HG03469 (cell line): ENCODE data around the gene SPATA12.

Source experiments
- ATAC-seq: cut with Tn5 transposase; IDR thresholded peaks from one replicate; pipeline ENCODE4 v1.9.1; 2021; ENCODE audit warnings: mild to moderate bottlenecking, moderate library complexity, moderate number of reproducible peaks; ENCODE audit not compliant: unreplicated experiment

SPATA12 gene

DNA sequence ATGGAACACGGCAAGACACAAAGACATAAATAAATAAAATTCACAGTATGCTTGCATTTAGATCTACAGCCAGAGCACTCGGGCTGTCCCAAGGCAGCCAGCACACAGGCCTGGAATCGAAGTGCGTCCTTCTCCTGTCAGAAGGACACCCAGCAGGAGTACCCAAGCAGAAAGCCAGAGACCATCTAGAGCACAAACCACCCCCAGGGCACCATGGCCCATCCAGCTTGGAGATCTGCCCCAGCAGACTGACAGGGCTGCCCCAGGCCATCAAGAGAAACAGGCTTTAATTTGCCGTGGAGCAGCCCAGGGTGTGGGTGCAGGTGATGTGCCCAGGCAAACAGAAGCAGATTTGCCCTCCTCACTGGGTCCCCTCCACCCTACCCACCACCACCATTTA, 7.8 kb upstream of the SPATA12 start:
- ATAC-seq, result no peak

DNA sequence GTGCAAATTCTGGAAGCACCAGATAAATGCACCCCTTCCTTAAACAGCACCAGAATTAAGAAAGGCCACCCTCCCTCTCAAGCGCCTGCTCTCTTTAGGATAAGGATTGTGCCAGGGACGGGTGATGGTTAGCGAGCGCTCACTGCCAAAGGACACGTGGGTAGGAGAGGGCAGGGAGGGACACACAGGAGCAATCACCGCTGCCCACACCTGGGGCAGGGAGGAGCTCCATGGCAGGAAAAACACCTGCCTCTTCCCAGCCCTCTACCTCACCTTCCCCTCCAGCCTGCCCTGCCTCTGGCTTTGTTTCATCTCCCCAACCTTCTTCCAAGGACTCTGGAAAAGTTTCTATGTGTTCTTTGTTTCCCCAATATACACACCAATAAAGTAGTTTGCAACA, 7.3 kb upstream of the SPATA12 start:
- ATAC-seq, result no peak

DNA sequence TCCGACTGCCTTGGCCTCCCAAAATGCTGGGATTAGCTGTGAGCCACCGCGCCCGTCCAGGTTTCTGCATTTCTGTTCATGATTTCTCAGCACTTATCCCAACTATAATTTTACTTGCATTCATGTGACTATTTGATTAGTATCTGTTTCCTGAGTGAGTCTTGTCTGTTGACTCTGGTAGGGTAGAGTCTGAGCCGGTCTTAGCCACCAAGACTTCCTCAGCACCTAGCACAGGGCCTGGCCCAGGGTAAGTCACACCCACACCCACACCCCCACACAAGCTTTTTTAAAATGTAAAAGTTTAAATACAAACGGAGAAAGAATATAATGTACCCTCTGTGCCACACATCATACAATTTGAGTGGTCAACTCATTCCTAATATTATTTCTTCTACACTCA, 3.1 kb upstream of the SPATA12 start:
- no peak for ATAC-seq

DNA sequence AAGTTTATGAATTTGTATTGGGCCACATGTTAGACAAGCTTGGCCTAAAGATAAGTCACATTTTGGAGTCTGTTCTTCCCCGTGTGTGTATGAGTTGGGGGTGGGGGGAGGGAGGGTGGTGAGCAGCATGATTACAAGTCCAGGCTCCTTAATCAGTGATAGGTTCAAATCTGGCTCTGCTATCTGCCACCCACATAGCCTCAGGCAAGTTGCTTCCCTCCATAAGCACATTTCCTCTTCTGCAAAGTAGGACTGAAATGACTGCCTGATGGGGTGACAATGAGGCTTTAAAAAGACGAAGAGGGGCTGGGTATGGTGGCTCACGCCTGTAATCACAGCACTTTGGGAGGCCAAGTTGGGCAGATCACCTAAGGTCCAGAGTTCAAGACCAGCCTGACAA, 1.1 kb upstream of the SPATA12 start:
- ATAC-seq, result no peak

DNA sequence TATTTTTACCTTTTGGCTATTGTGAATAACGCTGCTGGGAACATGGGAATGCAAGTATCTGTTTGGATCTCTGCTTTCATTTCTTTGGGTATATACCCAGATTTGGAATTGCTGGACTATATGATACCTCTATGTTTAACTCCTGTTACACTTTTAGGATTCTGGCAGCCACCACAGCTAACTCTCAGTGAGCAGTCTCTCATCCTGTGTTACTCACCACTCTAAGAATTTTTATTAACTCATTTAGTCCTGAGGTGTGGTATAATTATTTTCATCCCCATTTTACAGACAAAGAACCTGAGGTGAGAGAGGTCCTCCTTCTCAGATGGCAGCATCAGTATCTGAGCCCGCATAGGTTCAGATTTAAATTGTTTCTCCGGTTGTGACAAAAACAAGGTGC, 1.1 kb downstream of the SPATA12 start:
- ATAC-seq, result no peak

DNA sequence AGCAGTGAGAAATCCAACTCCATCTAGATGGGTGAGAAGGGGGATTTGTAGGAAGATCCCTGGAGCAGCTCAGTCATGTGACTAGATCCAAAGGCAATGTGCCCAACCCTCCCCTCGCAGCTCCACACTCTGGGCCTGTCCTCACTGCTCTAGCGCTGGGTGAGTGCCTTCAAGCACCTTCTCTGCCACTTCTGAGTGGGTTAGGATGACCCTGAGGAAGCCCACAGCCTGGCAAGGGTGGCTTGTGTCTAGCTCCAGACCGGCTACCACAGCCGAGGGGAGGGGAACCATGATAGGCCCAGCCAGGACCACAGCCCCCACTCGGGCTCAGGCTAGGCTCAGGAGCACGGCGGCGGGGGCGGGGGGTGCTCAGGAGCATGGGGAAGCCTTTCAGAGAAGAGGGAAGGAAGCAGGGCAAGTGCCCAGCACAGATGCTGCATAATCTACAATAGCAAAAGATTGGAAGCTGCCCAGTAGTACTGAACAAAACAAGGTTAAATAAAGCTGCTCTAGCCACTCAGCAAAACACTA, 1.7 kb downstream of the SPATA12 start:
- no peak for ATAC-seq

DNA sequence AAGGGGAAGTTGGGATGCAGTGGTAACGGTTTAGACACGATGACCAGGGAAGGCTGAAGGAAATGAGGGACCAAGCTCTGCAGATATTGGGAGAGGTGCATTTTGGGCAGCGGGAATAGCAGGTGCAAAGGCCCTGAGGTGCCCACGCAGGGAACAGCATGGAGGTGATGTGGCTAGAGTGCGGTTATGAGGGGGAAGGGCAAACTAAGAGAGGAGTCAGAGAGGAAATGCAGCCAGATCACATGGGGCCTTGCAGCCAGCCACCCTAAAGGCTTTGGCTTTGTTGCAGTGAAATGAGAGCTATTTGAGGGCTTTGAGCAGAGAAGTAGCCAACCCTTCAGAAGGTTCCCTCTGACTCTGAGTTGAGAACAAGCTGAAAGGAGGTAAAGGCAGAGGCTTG, 2.6 kb downstream of the SPATA12 start:
- no peak for ATAC-seq

DNA sequence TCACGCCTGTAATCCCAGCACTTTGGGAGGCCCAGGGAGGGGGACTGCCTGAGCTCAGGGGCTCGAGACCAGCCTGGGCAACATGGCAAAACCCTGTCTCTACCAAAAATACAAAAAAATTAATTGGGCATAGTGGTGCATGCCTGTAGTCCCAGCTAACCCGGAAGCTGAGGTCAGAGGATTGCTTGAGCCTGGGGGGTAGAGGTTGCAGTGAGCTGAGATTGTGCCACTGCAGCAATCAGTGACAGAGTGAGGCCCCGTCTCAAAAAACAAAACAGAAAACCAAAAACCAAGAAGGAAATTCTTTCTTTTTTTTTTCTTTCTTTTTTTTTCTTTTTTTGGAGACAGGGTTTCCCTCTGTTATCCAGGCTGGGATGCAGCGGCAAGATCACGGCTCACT, 3.5 kb downstream of the SPATA12 start:
- no peak for ATAC-seq

DNA sequence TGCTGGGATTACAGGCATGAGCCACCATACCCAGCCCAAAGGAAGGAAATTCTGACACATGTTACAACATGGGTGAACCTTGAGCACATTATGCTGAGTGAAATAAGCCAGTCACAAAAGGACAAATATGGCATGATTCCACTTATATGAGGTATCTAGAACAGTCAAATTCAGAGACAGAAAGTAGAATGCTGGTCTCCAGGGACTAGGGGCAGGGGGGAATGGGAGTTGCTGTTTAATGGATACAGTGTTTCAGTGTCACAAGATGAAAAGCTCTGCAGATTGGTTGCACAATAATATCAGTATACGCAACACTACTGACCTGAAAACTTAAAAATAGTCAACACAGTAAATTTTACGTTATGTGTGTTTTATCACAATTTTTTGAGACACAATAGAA, 4.1 kb downstream of the SPATA12 start:
- ATAC-seq, result no peak

DNA sequence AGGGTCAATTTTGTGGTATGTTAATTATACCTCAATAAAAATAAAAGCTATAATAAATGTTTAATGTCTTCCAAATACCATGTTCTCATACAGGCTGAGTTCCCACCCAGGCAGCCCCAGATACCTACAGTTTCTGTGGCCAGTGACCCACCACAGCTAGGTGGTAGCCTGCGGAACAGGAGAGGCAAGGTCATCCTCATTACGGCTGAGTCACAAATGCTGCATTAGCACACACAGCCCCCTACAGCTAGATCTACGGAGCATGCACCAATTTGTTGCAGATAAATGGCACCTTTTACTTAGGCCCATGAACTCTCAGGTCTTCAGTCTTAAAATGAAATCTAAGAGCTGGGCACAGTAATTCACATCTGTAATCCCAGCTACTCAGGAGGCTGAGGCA, 5.1 kb downstream of the SPATA12 start:
- ATAC-seq, result no peak

DNA sequence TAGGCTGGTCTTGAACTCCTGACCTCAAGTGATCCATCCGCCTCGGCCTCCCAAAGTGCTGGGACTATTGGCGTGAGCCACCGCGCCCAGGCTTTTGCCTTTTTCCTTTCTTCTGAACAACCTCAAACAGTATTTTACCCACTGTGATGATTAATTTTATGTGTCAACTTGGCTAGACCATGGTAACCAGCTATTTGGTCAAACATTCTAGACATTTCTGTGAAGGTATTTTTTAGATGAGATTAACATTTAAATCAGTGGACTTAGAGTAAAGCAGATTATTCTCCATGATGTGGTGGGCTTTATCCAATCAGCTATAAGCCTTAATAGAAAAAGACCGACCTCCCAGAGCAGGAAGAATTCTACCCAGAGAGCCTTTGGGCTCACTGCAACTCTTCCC, 6.0 kb downstream of the SPATA12 start:
- ATAC-seq, result no peak

DNA sequence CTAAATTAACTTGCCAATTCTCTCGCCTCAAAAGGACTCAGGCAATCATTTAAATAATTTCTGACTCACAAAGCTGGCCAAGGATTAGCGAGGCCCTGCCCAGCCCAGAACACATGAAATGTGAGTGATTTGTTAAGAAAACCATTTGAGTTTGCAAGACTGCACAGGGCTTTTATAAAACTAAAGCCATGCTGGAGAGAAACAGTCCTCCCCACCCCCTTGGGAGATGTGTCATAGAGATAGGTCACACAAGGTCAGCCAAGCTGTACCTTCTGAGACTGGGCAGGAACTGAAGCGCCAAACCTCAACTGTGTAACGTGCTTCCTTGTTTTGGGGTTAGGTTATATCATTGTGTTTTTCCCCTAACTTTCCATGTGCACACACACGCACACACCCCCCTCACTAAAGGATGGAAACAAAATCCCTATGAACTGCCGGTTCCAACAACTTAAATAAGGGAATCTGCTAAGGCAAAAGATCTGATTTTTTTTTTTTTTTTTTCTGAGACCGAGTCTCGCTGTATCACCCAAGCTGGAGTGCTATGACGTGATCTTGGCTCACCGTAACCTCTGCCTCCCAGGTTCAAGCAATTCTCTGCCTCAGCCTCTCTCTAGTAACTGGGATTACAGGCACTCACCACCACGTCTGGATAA, 8.1 kb downstream of the SPATA12 start:
- peak; percentile 96 for ATAC-seq

DNA sequence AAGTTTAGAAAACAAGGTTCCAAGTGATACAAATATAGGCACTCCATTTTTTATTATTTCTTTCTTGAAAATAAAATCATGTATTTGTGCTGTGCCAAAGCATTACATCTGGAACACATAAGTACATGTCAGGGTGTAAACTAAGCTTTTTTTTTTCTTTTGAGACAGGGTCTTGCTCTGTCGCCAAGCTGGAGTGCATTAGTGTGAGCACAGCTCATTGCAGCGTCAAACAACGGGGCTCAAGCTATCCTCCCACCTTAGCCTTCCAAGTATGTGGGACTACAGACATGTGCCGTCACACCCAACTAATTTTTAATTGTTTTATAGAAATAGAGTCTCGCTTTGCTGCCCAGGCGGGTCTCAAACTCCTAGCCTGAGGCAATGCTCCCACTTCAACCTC, 9.0 kb downstream of the SPATA12 start:
- no peak for ATAC-seq

DNA sequence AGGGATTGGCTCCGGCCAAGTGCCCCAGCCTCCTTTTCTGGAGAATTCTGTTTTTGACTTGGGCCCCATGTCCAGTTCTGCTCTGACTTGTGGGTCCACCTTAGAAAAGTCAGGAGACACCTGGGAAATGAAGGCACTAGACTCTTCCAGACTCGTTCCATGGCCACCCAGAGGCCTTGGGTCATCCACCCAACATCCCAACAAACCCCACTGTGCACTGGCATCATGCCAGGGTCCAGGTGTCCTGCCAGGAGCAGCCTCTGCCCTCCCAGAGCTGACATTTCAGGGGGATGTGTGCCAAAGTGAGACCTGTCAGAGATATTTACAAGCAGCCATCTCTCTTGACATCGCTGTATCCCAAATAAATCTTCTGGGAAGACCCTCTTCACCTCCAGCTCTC, 13.2 kb downstream of the SPATA12 start:
- no peak for ATAC-seq

DNA sequence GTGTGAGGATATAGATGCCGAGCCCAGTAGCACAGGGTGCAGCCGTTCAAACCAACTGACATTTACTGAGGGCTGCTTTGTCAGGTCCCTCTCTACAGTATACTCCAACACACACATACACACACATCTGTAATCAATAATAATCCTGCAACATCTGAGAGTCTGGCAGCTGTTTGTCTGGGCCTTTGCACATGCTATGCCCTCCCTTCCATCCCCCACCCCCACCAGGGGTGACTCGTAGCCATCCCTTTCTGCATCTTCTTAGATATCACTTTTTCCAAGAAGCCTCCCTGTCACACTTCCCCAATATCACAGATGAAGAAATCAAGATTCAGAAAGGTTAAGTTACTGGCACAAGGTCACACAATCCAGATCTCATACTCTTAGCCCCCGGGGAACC, 13.7 kb downstream of the SPATA12 start:
- no peak for ATAC-seq

DNA sequence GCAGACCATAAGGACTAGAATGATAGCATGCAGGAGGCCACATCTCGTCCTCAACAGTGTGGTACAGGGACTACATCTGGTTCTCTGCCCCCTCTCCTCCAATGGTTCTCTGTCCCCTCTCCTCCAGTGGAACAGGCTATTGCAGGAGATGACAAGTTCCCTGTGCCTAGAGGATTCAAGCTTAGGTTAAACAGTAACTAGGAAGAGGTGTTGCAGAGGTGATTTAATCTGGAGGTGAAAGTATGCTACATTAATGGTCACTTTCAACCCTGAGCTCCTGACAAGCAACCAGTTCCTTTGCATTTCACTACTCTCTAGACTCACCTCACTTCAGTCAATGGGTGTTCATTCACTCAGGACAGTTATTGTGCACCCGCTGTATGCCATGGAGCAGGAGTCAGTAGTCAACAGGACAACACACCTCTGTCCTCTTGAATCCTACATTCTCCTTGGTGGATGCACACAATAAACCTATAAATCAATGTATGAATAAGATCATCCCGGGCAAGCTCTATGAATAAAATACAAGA, 16.0 kb downstream of the SPATA12 start:
- no peak for ATAC-seq

DNA sequence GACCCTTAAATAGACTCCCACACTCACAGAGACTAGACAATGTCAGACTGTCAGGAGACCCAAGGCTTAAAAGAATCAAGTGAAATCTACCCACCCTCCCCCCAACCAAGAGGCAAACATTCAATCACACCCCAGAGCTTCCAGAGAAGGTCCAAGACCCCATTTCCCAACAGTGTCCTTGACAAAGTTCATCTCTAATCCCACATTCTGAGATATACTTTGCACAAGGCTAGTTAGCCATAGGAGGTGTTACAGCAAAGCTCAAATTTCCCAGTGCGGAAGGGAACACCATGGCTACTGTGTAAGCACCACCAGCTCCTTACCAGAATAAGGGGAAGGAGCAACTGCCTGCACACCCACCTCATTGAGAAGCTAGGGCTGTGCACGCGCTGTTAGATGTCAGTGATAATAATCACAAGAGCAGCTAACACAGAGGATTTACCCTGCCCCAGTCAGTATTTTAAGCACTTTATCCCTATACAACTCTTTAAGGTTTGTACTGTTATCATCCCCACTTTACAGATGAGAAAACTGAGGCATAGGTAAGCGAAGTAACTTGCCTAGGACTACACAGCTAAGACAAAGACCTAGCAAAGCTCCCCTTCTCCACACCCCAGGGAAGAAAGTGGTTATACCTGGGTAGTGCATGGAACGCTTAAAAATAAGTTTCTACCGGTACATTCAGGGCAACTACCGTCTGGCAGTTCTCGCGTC, 17.3 kb downstream of the SPATA12 start:
- ATAC-seq, result no peak

DNA sequence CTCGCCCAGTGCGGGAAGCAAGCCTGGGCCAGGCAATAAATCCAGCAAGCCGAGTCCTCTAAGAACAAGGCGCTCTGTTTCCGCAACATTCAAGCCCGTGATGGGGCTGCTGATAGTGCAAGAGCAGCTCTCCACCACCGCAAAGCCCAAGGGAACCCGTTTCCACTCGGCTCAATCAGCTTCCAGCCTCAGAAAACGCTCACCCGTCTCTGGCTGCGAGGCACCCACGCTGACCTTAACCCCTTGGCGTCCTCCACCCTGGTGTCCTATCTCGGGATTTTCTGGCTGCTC, 17.8 kb downstream of the SPATA12 start:
- no peak for ATAC-seq

DNA sequence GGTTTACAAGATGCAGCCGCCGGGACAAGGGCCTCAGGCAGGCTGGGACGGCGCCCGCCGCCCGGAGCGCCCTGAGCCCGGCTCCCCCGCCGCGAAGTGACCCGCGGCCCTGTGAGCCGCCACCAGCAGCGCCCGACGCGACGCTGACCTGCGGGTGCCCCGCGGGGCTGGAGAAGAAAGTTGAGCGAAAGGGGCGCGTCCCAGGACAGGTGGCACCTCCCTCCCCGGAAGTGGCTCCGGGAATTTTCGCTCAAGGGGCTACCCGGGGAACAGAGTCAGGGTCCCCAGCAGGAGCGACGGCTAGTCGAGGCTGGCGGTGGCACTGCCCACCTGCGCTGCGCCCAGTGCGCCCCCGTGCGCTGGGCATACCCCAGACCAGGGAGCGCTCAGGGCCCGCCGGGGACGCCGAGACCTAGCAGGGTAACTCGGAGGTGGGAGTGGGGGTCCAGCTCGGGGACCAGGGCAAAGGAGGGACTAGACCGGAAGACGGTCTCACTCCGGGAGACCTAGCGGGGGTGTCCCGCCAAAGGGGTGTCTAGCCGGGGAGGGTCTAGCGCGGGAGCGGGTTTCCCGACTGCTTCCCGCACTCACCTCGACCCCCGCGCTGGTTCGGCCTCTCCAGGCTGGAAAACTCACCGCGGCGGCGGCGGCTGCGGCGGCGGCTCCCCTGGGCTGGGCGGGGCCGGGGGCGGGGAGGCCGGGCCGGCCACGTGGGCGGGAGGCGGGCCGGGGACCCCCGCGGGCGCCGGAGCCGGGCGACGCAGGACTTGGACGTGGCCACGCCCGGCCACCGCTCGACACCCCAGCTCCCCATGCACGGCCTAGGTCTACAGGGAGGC, 18.4 kb downstream of the SPATA12 start:
- ATAC-seq, result no peak

DNA sequence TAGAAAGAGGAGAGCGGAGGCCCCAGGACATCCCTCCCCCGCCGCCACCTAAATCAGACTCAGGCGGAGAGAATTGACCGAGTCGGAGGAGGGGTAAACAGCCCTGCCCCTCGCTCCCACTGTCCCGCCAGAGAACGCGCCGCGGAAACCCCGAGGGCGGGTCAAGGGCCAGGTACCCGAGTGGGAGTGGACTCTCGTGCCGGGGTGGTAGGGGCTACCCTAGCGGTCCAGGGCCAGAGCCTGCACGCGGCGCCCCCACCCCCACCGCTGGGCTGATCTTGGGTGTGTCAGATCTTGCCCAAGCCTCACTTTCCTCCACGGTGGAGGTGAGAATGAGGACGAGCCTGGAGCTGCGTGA, 19.0 kb downstream of the SPATA12 start:
- no peak for ATAC-seq

DNA sequence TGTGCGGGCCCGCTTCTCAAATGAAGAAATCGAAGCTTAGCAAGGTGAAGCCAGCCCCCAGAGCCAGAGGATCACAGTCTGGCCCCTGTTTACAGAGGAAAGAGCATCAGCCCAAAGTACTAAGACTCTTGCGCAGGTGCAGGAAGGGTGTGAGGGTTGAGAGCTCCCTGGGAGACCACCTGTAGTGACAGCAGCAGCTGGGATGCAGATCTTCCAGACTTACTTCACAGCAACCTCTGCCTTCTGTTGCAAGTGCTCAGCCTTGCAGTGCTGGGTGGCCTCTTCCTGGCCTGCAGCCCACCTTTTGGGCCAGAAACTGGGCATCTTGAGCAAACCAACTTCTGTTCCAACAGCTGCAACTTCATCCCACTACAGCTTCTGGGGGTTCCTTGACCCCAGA, 19.7 kb downstream of the SPATA12 start:
- no peak for ATAC-seq

DNA sequence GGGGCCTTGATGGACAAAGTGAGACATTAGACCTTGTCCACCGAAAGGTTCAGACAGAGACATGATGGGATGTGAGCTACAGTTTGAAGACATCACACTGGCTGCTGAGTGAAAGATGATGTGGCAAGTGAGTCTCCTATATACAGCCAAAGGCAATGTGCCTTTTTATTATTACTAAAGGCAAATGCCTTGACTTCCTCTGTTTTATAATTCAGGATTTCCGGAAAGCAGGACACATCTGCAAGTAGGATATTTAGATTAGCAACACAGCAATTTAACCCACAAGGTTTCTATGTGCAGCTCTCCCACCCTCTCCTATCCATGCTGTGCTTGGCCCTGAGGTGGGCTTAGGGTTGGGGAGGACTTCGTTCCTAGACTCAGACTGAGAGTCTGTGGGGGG, 20.7 kb downstream of the SPATA12 start:
- no peak for ATAC-seq
